ENCODE results near the gene NACAD.
A peak's percentile ranks its signal among the peaks of the same experiment; 100 is the strongest.
"Not testable (repeated sequence)": the region's sequence is repeated elsewhere in the genome, so short reads cannot be mapped to it uniquely, and the experiment has no call there.

The NACAD gene

DNA sequence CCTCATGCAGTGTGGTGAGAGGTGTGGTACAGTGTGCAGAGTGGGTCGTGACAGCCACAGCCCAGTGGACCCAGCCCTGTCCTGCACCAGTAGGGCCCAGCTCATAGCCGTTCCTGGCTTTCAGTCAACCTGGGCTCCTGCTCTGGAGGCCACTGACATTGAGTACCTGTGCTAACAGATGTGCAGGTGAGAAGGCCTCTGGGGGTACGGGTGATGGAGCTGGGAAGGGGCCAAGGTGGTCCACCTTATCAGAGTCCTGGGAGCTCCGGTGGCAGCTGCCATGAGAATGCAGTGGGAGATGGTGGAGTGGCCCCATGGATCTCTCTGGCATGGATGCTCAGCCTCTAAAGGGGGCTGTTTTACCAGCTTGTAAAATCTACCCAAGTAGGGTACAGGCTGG lies 28.8 kb upstream of the NACAD start:
- DNase-seq (ENCODE audit: low read depth): no peak

DNA sequence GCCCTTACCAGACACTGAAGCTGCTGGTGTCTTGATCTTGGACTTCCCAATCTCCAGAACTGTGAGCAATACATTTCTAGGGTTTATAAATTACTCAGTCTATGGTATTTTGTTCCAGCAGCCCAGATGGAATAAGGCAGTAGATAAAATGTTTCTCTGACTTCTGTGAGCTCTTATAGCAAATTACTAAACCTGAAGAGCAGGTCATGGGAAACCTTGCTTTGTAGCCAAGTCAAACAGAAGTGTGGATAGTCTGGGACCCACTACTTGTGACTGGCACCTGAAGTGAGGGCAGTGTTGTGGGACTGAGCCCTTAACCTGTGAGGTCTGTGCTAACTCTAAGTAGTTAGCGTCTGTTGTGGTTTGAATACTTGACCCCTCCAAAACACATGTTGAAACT lies 27.3 kb upstream of the NACAD start:
- DNase-seq (ENCODE audit: low read depth): no peak

DNA sequence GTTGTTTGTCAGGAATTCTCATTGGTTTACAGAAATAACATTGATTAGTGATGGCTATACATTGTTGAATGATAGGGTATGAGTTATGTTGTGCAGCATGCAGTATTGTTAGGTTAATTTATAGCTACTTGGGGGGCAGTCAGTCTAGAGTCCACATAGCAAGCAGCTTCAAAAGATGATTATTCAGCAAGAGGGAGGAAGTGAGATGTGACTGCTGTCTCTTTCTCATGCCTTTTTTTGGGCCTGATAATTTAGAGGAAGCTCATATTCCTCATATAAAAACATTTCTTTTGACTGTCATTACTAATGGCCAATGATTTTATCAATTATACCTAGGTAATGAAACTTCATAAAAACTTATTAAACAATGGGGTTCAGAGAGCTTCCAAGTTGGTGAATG lies 26.2 kb upstream of the NACAD start:
- no peak for DNase-seq (ENCODE audit: low read depth)

DNA sequence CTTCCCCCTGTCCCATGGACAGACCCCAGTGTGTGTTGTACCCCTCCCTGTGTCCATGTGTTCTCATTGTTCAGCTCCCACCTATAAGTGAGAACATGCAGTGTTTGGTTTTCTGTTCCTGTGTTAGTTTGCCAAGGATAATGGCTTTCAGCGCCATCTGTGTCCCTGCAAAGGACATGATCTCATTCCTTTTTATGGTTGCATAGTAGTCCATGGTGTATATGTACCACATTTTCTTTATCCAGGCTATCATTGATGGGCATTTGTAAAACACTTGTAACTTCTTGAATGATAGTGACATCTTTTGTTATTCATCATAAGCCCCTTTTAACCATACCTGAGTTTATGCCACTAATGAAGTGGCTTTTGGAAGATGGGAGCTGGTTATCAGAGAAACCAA lies 25.5 kb upstream of the NACAD start:
- not testable (repeated sequence) for DNase-seq (ENCODE audit: low read depth)

DNA sequence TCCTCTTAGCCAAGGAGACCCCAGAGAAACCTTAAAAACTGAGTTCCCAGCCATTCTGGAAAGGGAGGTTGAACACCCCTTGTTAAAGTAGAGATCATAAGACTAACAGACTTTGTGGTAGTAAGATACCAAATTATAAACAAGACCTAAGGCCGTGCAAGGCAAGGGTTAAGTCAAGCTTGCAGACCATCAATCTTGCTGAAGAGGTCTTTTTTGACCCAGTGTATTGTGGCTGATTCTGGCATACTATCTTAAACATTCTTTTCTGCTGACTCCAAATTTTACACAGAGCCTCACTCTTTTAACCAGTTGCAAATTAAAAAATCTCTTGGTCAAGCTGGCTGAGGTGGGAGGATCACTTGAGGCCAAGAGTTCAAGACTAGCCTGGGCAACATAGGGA lies 23.9 kb upstream of the NACAD start:
- DNase-seq (ENCODE audit: low read depth): peak; percentile 50

DNA sequence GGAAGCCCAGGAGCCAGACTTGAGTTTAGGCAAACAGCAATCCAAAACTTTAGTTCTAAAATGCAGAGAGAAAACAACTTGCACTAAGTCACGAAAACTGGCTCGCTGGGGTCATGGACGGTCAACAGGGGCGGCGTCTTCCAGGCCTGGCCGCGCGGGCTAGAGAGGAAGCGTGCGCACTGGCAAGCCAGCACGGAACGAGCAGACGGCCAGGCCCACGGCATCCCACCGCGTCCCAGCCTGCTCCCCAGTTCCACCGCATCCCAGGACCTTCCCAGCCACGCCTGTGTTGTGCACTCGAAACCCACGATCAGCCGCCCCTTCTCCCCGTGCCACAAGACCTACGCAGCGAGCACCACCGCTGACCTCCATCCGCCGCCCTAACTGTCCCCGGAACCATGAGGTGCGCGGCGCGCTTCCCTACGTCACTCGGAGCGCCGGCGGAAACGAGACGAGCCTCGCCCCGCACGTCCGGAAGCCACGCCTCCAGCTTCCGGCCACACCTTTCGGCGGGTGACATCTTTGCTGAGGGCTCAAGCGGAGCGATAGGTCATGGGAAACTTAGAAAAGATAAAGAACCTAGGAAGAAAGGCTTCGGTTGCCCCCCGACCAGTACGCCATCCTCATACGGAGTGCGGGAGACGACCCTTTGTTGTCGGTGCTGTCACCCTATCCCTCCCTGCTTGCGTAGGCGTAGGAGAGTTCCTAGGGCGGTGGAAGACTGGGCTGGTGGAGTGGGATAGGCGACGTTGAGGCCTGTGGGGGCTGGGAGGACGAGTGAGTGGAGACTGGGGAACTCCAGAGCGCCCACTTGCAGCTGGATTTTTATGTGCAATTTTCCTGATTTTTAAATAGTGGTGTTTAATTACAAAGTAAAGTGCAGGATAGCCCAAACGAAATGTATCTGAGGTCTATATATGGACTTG lies 22.8 kb upstream of the NACAD start, which contains the start of gene TBRG4:
TBRG4 (minus strand) TSS at position 400 of the 926 bp plus-strand sequence. CDS start 2,460 bp downstream, outside the sequence.
- DNase-seq (ENCODE audit: low read depth): peak; percentile 93

DNA sequence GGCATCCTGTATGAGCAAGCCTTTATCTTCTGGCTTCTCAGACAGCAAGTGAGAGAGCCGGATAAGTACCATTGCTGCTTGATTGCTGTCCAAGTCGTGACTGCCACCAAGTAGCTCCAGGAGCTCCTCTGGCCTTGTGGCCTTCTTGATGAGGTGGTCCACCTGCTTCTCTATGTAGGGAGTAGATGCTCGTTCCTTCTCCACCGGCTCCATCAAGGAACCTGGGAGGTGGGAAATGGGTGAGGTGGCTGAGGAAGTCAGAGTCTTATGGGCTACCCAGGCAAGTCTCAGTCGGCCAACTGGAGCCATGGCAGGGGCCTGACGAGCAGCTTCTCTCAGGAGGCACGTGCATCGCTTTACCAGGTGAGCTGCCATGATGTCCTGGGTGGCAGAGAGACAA lies 20.1 kb upstream of the NACAD start:
- DNase-seq (ENCODE audit: low read depth): no peak

DNA sequence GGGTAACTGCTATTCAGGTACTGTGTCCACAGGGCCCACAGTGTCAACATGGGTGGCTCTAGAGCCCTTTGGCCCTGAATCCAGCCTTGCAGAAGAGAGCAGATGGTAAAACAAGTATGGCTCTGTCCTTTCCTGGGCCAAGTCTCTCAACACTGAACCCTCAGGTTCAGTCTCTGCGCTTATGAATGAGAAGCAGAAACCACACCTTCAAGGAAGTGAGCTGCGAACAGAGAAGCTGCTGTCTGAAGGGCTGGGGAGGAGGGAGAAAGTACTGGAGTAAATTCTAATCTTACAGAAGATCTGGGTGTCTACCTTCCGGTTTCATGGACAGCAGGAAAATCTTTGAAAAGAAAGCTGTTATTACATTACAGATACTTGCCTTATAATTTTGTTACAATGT lies 18.6 kb upstream of the NACAD start:
- no peak for DNase-seq (ENCODE audit: low read depth)

DNA sequence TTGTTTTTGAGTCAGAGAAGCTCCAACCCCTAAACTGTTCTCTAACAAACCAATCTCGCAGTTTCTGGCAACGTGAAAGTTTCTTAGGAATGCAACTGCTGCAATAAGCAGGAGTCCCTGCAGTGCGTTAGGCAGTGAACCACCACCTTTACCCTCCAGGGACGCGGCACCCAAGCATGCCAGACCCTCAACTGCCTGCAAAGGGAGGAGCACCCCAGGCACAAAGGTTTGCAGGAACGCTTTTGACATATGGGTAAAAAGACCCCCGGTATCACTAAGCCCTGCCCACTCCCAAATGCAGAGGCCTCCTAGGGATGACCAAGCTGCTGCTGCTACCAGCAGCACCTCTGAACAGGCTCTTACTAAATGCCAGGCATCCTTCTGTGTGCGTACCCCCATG lies 18.1 kb upstream of the NACAD start:
- DNase-seq (ENCODE audit: low read depth): no peak

DNA sequence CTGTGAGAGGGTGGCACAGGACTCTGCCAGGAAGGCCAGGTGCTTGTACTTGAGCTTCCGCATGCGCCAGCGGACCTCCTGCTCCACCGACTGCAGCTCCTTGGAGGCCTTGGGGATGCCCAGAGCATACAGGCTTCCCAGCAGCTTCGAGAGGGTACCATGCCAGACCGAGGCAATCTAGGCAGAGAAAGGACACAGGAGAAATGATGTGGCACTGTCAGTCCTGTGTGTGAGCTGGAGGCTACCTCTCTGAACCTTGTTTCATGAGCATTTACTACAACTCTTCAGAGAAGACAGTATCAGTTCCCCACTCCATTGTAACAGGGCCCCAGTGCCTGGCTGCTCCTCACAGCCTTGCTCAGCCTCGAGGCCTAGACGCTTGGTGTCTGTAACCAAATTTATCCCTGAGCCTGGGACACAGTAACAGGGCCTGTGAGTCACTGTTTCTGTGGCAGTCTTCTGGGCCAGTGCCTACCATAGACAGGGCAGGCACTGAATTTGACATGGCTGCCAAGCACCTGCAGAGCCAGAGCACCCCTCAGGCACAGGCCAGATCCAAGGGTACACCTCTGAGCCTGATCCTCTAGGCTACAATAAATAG lies 16.9 kb upstream of the NACAD start:
- no peak for DNase-seq (ENCODE audit: low read depth)

DNA sequence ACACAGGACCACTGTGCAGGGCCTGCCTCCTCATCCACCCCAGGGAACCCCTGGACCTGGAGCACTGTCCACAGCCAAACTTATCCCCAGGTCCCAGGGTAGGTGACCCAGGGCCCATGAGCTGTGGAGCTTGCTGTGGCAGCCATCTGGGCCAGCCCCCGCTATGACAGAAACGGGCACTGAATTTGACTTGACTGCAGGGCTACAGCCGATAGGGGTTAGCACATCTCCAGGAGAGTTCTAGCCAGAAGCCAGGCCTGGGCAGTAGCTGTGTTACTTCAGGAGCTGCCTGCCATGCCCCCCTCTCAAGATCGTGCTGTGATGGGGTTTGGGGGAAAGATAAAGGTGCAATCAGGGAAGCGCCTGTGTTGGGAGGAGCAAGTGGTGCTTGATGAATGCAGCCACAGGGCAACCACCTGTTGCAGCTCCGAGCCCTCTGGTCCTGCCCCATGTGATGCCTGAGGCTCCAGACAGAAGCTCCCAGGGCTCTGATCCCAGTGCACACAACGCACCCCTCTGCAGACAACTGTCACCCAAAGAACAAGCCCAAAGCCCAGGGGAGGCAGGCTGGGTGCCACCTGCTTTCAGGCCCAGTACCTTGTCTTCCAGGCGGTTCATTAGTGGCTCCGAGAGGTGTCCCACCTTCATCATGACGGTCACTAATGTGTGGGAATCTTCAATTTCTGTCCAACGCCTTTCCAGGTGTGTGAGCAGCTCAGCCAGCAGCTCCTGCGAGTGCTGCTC lies 16.2 kb upstream of the NACAD start:
- DNase-seq (ENCODE audit: low read depth): no peak

DNA sequence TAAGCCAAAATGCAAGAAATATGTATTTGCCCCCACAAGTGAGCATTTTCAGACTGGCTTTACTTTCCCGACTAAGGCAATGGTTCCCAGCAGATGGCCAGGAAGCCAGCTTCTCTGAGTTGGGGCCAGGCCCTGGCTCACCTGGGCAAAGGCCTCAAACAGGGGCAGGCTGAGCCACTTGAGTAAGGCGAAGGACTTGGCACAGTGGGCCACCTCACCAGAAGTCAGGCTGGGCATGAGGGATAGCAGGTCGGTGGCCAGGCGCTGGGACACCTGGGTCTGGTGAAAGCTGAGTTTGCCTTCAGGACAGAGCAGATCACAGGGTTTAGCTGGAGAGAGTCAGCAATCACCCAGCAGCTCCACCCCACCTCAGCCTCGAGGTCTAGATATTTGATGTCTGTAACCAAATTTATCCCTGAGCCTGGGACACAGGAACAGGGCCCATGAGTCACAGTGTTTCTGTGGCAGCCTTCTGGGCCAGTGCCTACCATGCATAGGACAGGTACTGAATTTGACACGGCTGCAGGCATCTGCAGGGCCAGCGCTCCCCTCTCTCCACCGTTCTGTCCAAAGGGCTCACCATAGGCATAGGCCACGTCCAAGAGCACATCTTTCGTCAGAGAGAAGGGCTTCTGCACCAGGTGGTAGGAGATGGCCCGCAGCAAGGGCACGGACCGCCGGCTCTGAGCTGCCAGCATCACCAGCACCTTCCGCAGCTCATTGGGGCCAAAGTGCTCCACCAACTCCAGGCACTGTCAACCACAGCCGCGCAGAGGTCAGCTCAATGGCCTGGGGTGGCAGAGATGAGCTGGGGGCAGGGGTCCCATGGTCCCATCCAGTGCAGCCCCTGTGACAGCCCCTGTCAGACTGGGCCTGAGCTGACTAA lies 15.4 kb upstream of the NACAD start:
- no peak for DNase-seq (ENCODE audit: low read depth)

DNA sequence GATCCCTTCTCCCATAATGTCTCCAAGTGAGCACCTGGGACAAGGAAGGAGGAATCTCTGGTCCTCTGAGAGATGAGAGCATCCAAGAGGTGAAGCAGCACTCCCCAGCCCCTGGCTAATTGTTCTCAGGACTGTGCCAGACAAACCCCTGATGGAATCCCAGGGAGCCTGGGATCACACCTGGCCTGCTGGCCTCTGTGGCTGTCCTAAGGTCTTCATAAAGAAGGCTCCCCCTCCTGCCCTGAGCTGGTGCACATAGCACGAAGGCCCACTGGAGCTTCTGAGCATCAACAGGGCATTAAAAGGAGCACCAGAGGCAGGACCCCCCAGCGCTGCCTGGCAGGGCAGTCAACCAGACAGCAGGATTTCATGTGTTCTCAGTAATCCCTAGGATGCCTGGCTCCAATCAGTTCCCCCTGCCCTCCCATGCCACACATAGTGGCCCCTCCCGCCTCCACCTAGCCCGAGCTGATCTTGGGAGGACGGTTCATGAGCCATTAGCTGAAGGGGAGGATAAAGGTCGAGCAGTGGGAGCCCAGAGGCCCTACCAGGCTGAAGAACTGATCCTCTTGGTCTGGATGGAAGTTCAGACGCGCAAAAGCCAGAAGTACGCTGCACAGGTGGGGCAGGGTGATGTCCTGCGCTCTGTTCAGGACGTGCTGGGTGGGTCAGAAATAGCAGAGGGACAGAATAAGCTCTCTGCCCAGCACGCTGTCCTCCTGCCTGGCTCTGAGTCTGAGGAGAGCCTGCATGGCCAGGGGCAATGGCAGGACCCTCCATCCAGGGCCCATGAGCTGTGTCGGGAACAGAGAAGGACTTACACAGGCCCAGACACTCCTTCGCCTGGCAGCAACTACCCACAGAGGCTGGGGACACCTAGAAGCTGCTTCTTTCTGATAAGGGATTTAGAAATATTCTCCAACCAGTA lies 14.3 kb upstream of the NACAD start:
- DNase-seq (ENCODE audit: low read depth): no peak

DNA sequence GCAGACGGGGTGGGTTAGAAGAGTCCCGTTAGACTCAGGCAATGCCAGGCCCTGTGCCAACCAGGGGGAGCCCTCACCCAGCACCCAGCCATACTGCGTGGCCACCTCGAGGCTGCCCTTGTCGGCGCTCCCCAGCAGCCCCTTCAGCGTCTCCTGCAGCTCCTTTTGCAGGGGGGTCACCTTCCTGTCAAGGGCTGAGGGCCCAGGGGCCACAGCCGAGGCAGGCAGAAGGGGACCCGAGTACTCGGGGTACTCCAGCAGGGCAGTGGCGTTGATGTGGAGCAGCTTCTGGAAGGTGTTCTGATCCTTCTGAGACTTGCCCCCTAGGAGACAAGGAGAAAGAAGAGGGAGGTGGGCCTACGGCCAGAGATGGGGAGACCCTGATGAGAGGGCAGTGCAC lies 13.0 kb upstream of the NACAD start:
- DNase-seq (ENCODE audit: low read depth): no peak

DNA sequence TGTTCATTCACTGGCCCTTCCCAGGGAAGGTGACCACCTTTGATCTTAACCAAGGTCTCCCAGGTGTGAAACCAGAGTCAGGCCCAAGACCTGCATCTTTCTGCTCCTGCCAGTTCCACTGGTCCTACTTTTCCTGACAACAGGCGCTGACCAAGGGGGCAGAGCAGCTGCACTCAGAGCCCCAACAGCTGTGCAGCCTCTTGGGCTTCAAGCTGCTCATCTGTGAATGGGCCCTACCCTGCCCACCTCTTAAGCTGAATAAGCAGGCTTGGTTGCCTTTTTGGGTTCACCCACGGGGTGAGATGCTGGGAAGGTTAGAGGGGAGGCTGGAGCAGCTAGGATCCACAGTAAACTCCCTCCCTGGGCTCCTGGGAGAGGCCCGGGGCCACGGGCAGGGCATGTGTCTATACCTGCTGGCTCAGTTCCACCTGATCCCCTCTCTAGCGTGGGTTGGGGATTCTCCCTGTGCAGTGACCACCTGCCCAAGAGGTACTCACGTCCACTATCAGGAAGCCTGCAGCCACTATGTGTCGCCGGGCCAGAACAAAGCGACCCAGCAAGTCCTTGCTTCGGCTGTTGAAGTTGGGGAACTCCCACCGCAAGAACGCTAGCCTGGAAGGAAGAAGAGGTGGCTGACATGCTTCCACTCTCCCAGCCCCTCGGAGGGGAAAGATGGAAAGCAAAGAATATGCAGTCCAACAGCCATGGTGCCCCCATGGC lies 12.2 kb upstream of the NACAD start:
- DNase-seq (ENCODE audit: low read depth): no peak

DNA sequence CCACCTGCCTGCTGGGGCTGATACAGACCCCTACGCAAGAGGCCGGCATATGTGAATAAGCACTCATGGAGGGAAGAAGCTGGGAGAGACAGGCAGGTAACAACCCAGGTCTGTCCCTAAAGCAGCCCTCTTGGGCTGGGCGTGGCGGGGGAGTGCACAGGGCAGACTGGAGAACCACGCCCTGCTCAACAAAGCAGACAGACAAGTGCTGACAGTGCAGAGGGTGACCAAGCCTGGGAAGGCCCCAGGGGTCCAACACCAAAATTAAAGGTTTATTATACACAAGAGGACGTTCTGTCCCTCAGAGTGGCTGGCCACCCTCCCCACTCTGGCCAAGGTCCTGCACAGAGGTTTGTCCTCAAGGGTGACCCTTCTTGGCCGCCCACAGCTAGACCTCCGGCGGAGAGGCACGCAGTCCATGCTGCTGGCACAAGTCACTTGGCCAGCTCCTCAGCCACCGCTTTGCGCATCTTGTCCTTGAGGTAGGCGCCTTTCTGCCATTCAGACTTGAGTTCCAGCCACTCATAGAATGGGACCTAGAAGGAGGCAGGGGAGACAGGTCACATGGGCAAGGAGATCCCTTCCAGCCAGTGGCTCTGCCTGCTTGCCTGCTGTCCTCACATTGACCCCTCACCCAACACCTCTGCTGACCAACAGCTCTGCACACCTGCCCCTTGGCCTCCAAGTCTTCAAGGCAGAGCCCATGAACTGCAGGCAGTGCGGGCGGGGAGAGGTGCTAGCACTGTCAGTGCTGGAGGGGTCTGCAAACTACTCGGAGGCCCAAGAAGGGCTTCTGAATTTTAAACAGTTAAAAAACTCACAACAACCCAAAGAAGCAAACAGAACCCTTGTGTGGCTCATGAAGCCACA lies 11.4 kb upstream of the NACAD start:
- no peak for DNase-seq (ENCODE audit: low read depth)

DNA sequence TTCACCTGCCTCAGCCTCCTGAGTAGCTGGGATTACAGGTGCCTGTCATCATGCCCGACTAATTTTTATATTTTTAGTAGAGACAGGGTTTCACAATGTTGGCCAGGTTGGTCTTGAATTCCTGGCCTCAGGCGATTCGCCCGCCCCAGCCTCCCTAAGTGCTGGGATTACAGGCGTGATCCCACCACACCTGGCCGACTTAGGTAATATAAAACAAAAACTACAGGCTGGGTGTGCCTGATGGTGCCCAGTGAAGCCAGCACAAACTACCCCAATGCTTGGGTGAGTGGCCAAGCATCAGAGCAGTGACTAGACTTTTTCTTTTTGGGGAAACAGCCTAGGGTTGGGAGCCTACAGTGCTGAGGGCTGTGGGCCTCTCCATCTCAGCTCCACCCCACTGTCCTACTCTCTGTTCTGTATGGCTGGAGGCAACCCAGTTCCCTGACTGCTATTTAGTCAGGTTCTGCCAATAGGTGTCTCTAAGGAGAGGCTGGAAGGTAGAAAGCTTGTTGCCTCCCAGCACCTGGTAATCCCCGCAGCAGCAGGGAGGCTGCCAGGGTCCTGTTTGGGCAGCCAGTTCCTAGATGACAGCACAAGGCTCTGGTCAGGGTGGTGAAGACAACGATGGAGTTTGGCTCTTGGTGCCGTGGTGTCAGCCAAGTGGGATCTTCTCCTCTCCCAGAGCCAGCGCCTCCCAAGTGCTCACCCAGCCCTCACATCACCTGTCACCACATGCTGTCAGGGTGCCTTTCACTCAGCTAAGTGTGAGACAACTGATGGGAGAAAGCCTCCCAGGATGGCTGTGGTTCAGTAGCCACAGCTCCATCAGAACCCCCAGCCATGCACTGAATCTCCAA lies 10.4 kb upstream of the NACAD start:
- no peak for DNase-seq (ENCODE audit: low read depth)

DNA sequence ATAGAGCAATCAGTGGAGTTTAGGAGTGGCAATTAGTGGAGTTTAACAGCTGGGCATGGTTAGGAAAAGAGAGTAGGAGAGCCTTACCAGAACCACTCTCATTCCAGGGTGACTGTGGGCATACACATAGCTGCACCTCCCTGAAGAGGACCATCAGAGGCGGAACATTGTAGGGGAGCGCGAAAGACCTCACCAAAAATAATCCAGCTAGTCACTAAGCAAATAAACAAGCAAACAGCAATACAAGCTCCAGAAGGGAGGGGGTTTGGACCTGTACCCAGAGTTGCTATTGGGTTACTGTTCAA lies 4.1 kb upstream of the NACAD start:
- no peak for DNase-seq (ENCODE audit: low read depth)

All from EH (cell line).